Keratinocyte (primary cell): ENCODE data around the gene MED25. TPM values are rescaled to one million over a fixed set of nuclear protein-coding genes. Genes with fewer than 3 reads are reported as not detected.
A peak's percentile ranks its signal among the peaks of the same experiment; 100 is the strongest.

Experiments
- DNase-seq: peaks from one replicate; pipeline ENCODE4 v3.0.0-alpha.2; 2011; ENCODE audit warnings: low read depth, missing footprints, low spot score
- FAIRE-seq: peaks from 2 replicates; lab custom pipeline; 2011; peaks lifted over from hg19 to GRCh38; lab: Jason Lieb, UNC
- H2AFZ ChIP-seq: 2 replicates; pipeline ENCODE4 v1.6.0; 2012; ENCODE audit warnings: low read length, control low read depth, inconsistent platforms; ENCODE audit not compliant: control insufficient read depth
- H3K27ac ChIP-seq: 2 replicates; pipeline ENCODE4 v1.5.1; 2011; ENCODE audit warnings: low read length; ENCODE audit not compliant: control insufficient read depth, insufficient read depth
- H3K27me3 ChIP-seq: 3 replicates; pipeline ENCODE4 v1.6.0; 2011; ENCODE audit warnings: low read length; ENCODE audit not compliant: control insufficient read depth, insufficient read depth; ENCODE audit errors: extremely low read depth
- H3K36me3 ChIP-seq, 2 experiments: 2 replicates in 1 of 2; 3 replicates in 1 of 2; pipeline ENCODE4 v1.5.1; 2011; ENCODE audit warnings: low read length in 2 of 2, mild to moderate bottlenecking in 1 of 2; ENCODE audit not compliant: control insufficient read depth in 2 of 2, insufficient read depth in 2 of 2; ENCODE audit errors: extremely low read depth in 1 of 2
- H3K4me1 ChIP-seq: 3 replicates; pipeline ENCODE4 v1.5.1; 2011; ENCODE audit warnings: low read length; ENCODE audit not compliant: control insufficient read depth, insufficient read depth; ENCODE audit errors: extremely low read depth
- H3K4me2 ChIP-seq: 3 replicates; pipeline ENCODE4 v1.6.0; 2011; ENCODE audit warnings: low read depth, low read length; ENCODE audit not compliant: control insufficient read depth, insufficient read depth; ENCODE audit errors: extremely low read depth
- H3K4me3 ChIP-seq, 3 experiments: fragments of 200-600 bp in 1 of 3; sonication (generic) in 1 of 3; 2 replicates in 2 of 3; 3 replicates in 1 of 3; pipeline ENCODE4 v1.5.1; 2011 to 2016; ENCODE audit warnings: low read length in 3 of 3, mild to moderate bottlenecking in 3 of 3, control low read depth in 2 of 3, inconsistent platforms in 1 of 3, low read depth in 1 of 3, mixed read lengths in 1 of 3, mixed run types in 1 of 3, moderate library complexity in 1 of 3; ENCODE audit not compliant: control insufficient read depth in 2 of 3, insufficient read depth in 2 of 3; ENCODE audit errors: extremely low read depth in 1 of 3
- H3K79me2 ChIP-seq: 2 replicates; pipeline ENCODE4 v1.6.0; 2012; ENCODE audit warnings: low read length; ENCODE audit not compliant: control insufficient read depth, insufficient read depth
- H3K9ac ChIP-seq: 3 replicates; pipeline ENCODE4 v1.6.0; 2011; ENCODE audit warnings: low read length; ENCODE audit not compliant: control insufficient read depth, insufficient read depth; ENCODE audit errors: extremely low read depth
- H3K9me1 ChIP-seq: 3 replicates; pipeline ENCODE4 v1.6.0; 2011; ENCODE audit warnings: low read length; ENCODE audit not compliant: control insufficient read depth, insufficient read depth; ENCODE audit errors: extremely low read depth
- H3K9me3 ChIP-seq: 2 replicates; pipeline ENCODE4 v1.5.1; 2012; ENCODE audit warnings: low read depth, low read length; ENCODE audit not compliant: control insufficient read depth
- H4K20me1 ChIP-seq: 3 replicates; pipeline ENCODE4 v1.6.0; 2011; ENCODE audit warnings: low read length; ENCODE audit not compliant: control insufficient read depth, insufficient read depth; ENCODE audit errors: extremely low read depth
- EZH2 ChIP-seq: IDR thresholded peaks from one replicate; pipeline ENCODE4 v1.6.1; 2012; ENCODE audit warnings: inconsistent platforms, mild to moderate bottlenecking, low read length, moderate library complexity
- dilution Hi-C: fragments of 300-500 bp; cut with MboI; formaldehyde crosslinking; loops from one replicate; pipeline ENCODE4 v1.7.0; 2020; ENCODE audit warnings: low sequenced_read_pairs; ENCODE audit not compliant: extremely low pct_ligation_motif_present
- polyA plus RNA-seq, 5 experiments: library from polyadenylated mRNA; depleted of rRNA in 3 of 5; stranded (reverse) in 3 of 5; stranded (forward) in 1 of 5; unstranded in 1 of 5; fragments of >200 nt; gene quantifications; 1 replicate in 1 of 5; 2 replicates in 3 of 5; 3 replicates in 1 of 5; pipeline versions ENCODE4 v1.2.1 to v1.2.3, GENCODE V29; 2011 to 2012; ENCODE audit warnings: missing spikeins in 2 of 5, low read depth in 1 of 5, low replicate concordance in 1 of 5
- TF ChIP-seq, protein P1 (sequence below), 3 experiments: IDR thresholded peaks in 1 of 3; conservative IDR thresholded peaks in 1 of 3; optimal IDR thresholded peaks in 1 of 3; 2 replicates in 2 of 3; 3 replicates in 1 of 3; pipeline versions ENCODE3 to v1.5.1; 2011; ENCODE audit warnings: low read length in 3 of 3, mild to moderate bottlenecking in 3 of 3, moderate library complexity in 2 of 3, control low read depth in 1 of 3, inconsistent platforms in 1 of 3; ENCODE audit not compliant: insufficient read depth in 2 of 3; ENCODE audit errors: extremely low read depth in 1 of 3

The MED25 gene
- polyA plus RNA-seq, 1 donor (not counting 4 experiments of a cell fraction or from before 2014, with no cell fraction given) = 12.5 TPM

DNA sequence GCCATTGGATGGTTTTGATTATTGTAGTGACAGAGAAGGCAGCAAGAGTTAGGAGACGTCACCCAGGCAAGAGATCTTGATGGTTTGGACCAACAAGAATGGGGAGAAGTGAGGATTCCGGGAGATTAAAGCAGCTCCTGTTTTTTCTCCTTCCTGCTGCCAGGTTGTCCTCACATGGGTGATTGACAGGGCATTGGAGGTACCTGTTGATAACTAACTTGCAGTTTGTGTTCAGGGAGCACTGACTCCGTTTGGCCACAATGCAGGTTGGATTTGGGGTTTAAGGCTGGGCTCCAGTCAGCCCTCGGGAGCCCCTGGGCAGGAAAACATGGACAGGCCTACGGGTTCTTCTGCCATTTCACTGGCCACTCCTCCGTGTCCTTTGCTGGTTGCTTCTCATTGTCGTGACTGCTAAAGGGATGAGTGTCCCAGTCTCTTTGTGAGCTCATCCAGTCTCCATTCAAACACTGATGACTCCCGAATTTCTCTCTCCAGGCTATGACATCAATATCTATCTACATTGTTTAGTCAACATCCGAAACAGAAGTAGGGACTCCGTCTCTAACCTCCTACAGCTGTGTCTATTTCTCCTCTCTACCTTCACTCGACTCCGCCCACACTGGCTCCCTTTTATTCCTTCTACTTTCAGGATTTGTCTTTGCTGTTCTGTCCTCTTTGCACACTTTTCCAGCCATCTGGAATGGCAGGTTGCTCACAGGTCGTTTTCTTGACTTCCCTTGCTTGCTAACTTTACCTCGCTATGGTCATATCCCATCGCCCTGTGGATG, 31.5 kb downstream of the MED25 start:
- Histone ChIP-seq H3K9me1 (no peaks in the 10 kb centered on the region), H3K4me2 (peak overlapping the region; percentile 92), H3K4me3 (peak overlapping the region in 1 of 3 experiments; percentile 88), H3K27ac (no peak overlapping the region), H3K9me3 (no peaks in the 10 kb centered on the region), H3K36me3 (no peaks in the 10 kb centered on the region), H3K9ac (peak overlapping the region; percentile 94), H4K20me1 (peaks cover 5% of the 10 kb centered on the region), H3K4me1 (peaks cover 26% of the 10 kb centered on the region), H3K27me3 (no peaks in the 10 kb centered on the region), H2AFZ (no peak overlapping the region), H3K79me2 (peaks cover 22% of the 10 kb centered on the region)
- dilution Hi-C loops = no loop called here
- FAIRE-seq (no peak), DNase-seq (no peak)
- TF ChIP-seq EZH2 = no peak
- TF ChIP-seq, protein P1, sequence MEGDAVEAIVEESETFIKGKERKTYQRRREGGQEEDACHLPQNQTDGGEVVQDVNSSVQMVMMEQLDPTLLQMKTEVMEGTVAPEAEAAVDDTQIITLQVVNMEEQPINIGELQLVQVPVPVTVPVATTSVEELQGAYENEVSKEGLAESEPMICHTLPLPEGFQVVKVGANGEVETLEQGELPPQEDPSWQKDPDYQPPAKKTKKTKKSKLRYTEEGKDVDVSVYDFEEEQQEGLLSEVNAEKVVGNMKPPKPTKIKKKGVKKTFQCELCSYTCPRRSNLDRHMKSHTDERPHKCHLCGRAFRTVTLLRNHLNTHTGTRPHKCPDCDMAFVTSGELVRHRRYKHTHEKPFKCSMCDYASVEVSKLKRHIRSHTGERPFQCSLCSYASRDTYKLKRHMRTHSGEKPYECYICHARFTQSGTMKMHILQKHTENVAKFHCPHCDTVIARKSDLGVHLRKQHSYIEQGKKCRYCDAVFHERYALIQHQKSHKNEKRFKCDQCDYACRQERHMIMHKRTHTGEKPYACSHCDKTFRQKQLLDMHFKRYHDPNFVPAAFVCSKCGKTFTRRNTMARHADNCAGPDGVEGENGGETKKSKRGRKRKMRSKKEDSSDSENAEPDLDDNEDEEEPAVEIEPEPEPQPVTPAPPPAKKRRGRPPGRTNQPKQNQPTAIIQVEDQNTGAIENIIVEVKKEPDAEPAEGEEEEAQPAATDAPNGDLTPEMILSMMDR (optimal IDR thresholded peaks at IDR 0.05 in 1 of 3, IDR thresholded peaks at IDR 0.05 in 1 of 3, conservative IDR thresholded peaks at IDR 0.05 in 1 of 3; ENCODE audit: extremely low read depth in 1 of 3, insufficient read depth in 2 of 3, low read length in 3 of 3) = no peak

DNA sequence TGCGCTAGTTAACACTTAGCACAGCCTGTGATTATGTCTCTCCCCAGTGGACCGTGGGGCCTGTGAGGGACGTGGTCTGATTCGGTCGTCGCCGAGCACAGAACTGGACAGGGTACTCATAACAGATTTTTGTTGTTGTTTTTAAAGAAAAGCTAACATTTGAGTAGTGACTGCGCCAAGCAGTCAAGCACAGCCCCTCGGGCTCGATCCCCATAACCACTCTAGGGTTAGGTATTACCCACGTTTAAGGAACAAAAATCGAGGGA, 32.1 kb downstream of the MED25 start:
- FAIRE-seq (no peak), DNase-seq (no peak)
- Histone ChIP-seq H4K20me1 (peaks cover 5% of the 10 kb centered on the region), H3K9me3 (no peaks in the 10 kb centered on the region), H3K27me3 (no peaks in the 10 kb centered on the region), H3K79me2 (peaks cover 22% of the 10 kb centered on the region), H3K4me3 (peak overlapping the region; percentile 83 to 94 (median 88)), H3K9me1 (no peaks in the 10 kb centered on the region), H3K9ac (peak overlapping the region; percentile 94), H3K27ac (peak overlapping the region; percentile 93), H2AFZ (peak overlapping the region; percentile 71), H3K4me1 (peaks cover 26% of the 10 kb centered on the region), H3K4me2 (peak overlapping the region; percentile 92), H3K36me3 (peaks cover 0 to 4% of the 10 kb centered on the region in 2 experiments)
- TF ChIP-seq EZH2 = no peak
- TF ChIP-seq, protein P1 (optimal IDR thresholded peaks at IDR 0.05 in 1 of 3, IDR thresholded peaks at IDR 0.05 in 1 of 3, conservative IDR thresholded peaks at IDR 0.05 in 1 of 3; ENCODE audit: extremely low read depth in 1 of 3, insufficient read depth in 2 of 3, low read length in 3 of 3) = no peak
- dilution Hi-C loops = no loop called here
